K562 (cell line): Measurements from ENCODE around the gene SPDYE1. TPM values are rescaled to one million over a fixed set of nuclear protein-coding genes. Genes with fewer than 3 reads are reported as not detected.

Experiments
- ATAC-seq: fragments of 200-7000 bp; cut with Tn5 transposase; 3 replicates; pipeline ENCODE4 v1.9.1; 2020; ENCODE audit warnings: moderate library complexity
- BruUV-seq: library from RNA; stranded (reverse); fragments of 400-500 nt; replicated peaks from 2 replicates; lab custom pipeline; 2021; lab: Mats Ljungman, UMichigan
- CTCF ChIA-PET: fragments of 300-600 bp; formaldehyde crosslinking; extraction: SDS; loops from one replicate; lab custom pipeline; 2021; ENCODE audit warnings: low intra/inter-chr PET ratio; lab: Yijun Ruan, JAX
- POLR2A ChIA-PET: fragments of 300-600, 350-650 bp; sonication (Branson Sonifier 250); formaldehyde crosslinking; extraction: SDS; loops from one replicate; lab custom pipeline; 2021; ENCODE audit warnings: antibody characterized with exemption, inconsistent platforms; lab: Yijun Ruan, JAX
- DNase-seq, 4 experiments: peaks; one replicate each; pipeline versions ENCODE4 v3.0.0 to v3.0.0-alpha.2; 2011 to 2018; ENCODE audit warnings: low spot score in 3 of 4, mixed read lengths in 3 of 4; ENCODE audit errors: extremely low read depth in 1 of 4
- FAIRE-seq: peaks from 2 replicates; lab custom pipeline; 2011; peaks lifted over from hg19 to GRCh38; lab: Jason Lieb, UNC
- H2AFZ ChIP-seq: 2 replicates; pipeline ENCODE4 v1.6.0; 2011; ENCODE audit warnings: low read depth, low read length, control low read depth, inconsistent platforms
- H3K27ac ChIP-seq: fragments of 200-600 bp; 3 replicates; pipeline ENCODE4 v1.8.0; 2011; ENCODE audit warnings: low read depth, mild to moderate bottlenecking, control low read depth, inconsistent platforms, low read length, moderate library complexity, mixed read lengths; ENCODE audit errors: extremely low read depth
- H3K27me3 ChIP-seq, 2 experiments: fragments of 300-600 bp in 1 of 2; 2 replicates in 1 of 2; 3 replicates in 1 of 2; pipeline versions ENCODE4 v1.6.0 to v1.8.0; 2011; ENCODE audit warnings: inconsistent platforms in 2 of 2, low read length in 2 of 2, mild to moderate bottlenecking in 1 of 2, mixed read lengths in 1 of 2, moderate library complexity in 1 of 2; ENCODE audit not compliant: control insufficient read depth in 2 of 2, insufficient read depth in 2 of 2
- H3K36me3 ChIP-seq: fragments of 300-600 bp; 3 replicates; pipeline ENCODE4 v1.8.0; 2011; ENCODE audit warnings: mild to moderate bottlenecking, low read length, inconsistent platforms; ENCODE audit not compliant: control insufficient read depth, insufficient read depth
- H3K4me1 ChIP-seq, 2 experiments: fragments of 200-600 bp in 1 of 2; replicated peaks in 1 of 2; 2 replicates in 1 of 2; 3 replicates in 1 of 2; pipeline versions ENCODE4 v1.5.1 to v1.8.0; 2011; ENCODE audit warnings: inconsistent platforms in 2 of 2, low read length in 2 of 2, mild to moderate bottlenecking in 1 of 2, mixed read lengths in 1 of 2, moderate library complexity in 1 of 2; ENCODE audit not compliant: control insufficient read depth in 2 of 2, insufficient read depth in 2 of 2
- H3K4me2 ChIP-seq: 2 replicates; pipeline ENCODE4 v1.6.1; 2011; ENCODE audit warnings: low read length, control low read depth, inconsistent platforms, mixed read lengths; ENCODE audit not compliant: insufficient read depth
- H3K4me3 ChIP-seq: fragments of 200-600 bp; sonication (generic), shearing (Covaris generic); 2 replicates; pipeline ENCODE4 v1.5.1; 2016; ENCODE audit warnings: control low read depth, inconsistent platforms
- H3K79me2 ChIP-seq: fragments of 200-600 bp; 3 replicates; pipeline ENCODE4 v1.8.0; 2011; ENCODE audit warnings: low read length, inconsistent platforms; ENCODE audit not compliant: control insufficient read depth, insufficient read depth
- H3K9ac ChIP-seq, 2 experiments: 2 replicates each; pipeline versions ENCODE4 v1.6.0 to v1.6.1; 2011; ENCODE audit warnings: low read depth in 2 of 2, low read length in 2 of 2, control low read depth in 1 of 2, inconsistent platforms in 1 of 2, mild to moderate bottlenecking in 1 of 2, mixed read lengths in 1 of 2; ENCODE audit not compliant: insufficient read depth in 1 of 2
- H3K9me1 ChIP-seq: one replicate; pipeline ENCODE4 v1.6.0; 2011; ENCODE audit warnings: inconsistent platforms, mild to moderate bottlenecking, low read length, moderate library complexity; ENCODE audit not compliant: control insufficient read depth, insufficient read depth
- H3K9me3 ChIP-seq: replicated peaks from 2 replicates; pipeline ENCODE4 v1.5.1; 2011; ENCODE audit warnings: low read depth, low read length, inconsistent platforms; ENCODE audit not compliant: control insufficient read depth, insufficient read depth
- H4K20me1 ChIP-seq: replicated peaks from 2 replicates; pipeline ENCODE4 v1.6.1; 2011; ENCODE audit warnings: low read length, inconsistent platforms, mixed read lengths; ENCODE audit not compliant: control insufficient read depth, insufficient read depth
- C11orf30 ChIP-seq: fragments of 450-650 bp; IDR thresholded peaks from 2 replicates; pipeline ENCODE4 v1.6.1; 2016; ENCODE audit warnings: low read depth, mild to moderate bottlenecking
- ELF1 ChIP-seq: fragments of 200-800 bp; sonication (Bioruptor generic); IDR thresholded peaks from 2 replicates; pipeline ENCODE4 v1.6.1; 2016; ENCODE audit warnings: missing genetic modification characterization, missing compliant biosample characterization
- JUNB ChIP-seq: fragments of 450-650 bp; formaldehyde crosslinking; conservative IDR thresholded peaks from 2 replicates; pipeline ENCODE4 v1.4.0; 2020; ENCODE audit warnings: mild to moderate bottlenecking
- KDM5B ChIP-seq: fragments of 200-600 bp; sonication (generic); IDR thresholded peaks from 2 replicates; pipeline ENCODE4 v1.6.1; 2012; ENCODE audit warnings: low read depth, mild to moderate bottlenecking, moderate library complexity, low read length, control low read depth, inconsistent platforms; ENCODE audit not compliant: insufficient replicate concordance
- SPI1 ChIP-seq: IDR thresholded peaks from 2 replicates; pipeline ENCODE4 v1.6.1; 2011; ENCODE audit warnings: low read depth, low read length, control low read depth, borderline replicate concordance
- WHSC1 ChIP-seq: IDR thresholded peaks from one replicate; pipeline ENCODE4 v1.6.1; 2012; ENCODE audit warnings: low read length, control low read depth, inconsistent platforms
- ZBTB43 ChIP-seq: sonication (generic); formaldehyde crosslinking; IDR thresholded peaks from 2 replicates; pipeline ENCODE4 v1.8.0; 2023; ENCODE audit warnings: mild to moderate bottlenecking, missing genetic modification reagents
- WGBS: fragments of 100-300 bp; shearing (Covaris generic); methylation state at CpG from one replicate; pipeline ENCODE4 v1.1.6; 2016; ENCODE audit warnings: low coverage, mixed read lengths; ENCODE audit not compliant: insufficient coverage; ENCODE audit errors: missing lambda C conversion rate; 5-methylcytosine and 5-hydroxymethylcytosine counted together
- in situ Hi-C: fragments of 300-500 bp; cut with MboI; formaldehyde crosslinking; loops from 4 replicates; pipeline ENCODE4 v1.15.0; 2018; ENCODE audit warnings: inconsistent platforms, mixed read lengths
- intact Hi-C: fragments of 100-400 bp; cut with micrococcal nuclease; formaldehyde crosslinking; loops from 2 replicates; pipeline ENCODE4 v1.14.2; 2022
- polyA plus RNA-seq, 8 experiments: library from polyadenylated mRNA; depleted of rRNA in 4 of 8; stranded (reverse) in 5 of 8; unstranded in 3 of 8; fragments of >200 nt; fragmentation: Nextera tagmentation in 2 of 8; fragmentation: Illumina TruSeq in 1 of 8; extraction: Ambion mirVana in 2 of 8; extraction: Trizol in 1 of 8; gene quantifications; 2 replicates each; pipeline versions ENCODE4 v1.2.1 to v1.2.3, GENCODE V29; 2011 to 2014; ENCODE audit warnings: inconsistent platforms in 1 of 8, missing spikeins in 1 of 8
- total RNA-seq, 7 experiments: library from RNA; depleted of rRNA in 6 of 7; stranded (reverse); fragments of >200 nt in 6 of 7; fragmentation: Illumina TruSeq in 2 of 7; extraction: Trizol in 2 of 7; gene quantifications; 2 replicates each; pipeline versions ENCODE4 v1.2.1 to v1.2.3, GENCODE V29; 2011 to 2021; ENCODE audit warnings: low replicate concordance in 1 of 7

Gene SPDYE1
- total and polyA plus RNA-seq, 9 of the 15 experiments (the other 6 are each of a cell fraction or from before 2014, with no cell fraction given): 0.04 to 0.10 TPM; not detected in 7

DNA sequence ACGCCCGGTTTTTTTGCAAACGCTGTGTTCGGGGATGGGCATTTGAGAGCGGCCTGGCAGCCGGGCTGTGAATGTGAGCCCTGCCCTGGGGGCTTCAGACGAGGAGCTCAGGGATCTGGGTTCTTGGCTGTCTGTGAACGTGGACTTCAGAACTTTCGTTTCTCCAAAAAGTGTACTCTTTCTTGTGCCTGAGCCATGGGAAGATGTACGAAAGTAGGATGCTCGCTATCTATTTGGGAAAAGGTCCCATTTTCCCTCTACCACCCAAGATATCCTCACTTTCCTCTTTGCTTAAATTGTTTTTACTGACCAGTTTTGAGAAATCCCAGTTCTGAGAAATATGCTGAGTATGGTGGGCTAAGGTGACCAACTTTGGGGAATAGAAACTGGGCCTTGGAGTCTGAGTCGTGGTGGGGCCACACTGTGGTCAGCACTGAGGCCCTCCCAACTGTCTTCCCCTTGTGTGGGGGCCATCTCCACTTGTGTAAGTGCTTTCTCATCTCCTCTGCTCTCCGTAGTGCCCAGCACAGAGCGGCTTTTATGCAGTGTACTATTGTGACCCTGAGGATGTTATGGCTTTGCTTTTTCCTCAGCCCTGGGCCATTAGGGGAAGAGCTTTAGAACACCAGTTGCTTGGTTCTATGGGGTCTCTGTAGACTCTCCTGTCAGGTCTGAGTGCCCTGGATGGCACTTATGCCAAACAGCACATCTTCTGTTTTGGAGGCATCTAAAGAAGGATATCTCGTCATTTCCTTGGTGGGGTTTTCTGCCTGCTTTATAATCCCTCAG is 47.7 kb downstream of the SPDYE1 start:
- intact Hi-C loops: no loop called here

More for the DNA sequence above, 47.7 kb downstream of the SPDYE1 start:
- DNase-seq: peak in 3 of 4 experiments; percentile 9 to 16 (median 14)
- TF ChIP-seq SPI1 (0 out of 2 replicates have a peak, but pooled peaks have one; percentile 14), ELF1 (tag) (no peak), JUNB (CRISPR knock-in tag) (no peak), WHSC1 (no peak), KDM5B (peak; percentile 36), C11orf30 (peak; percentile 18; the same call in 1 of the 2 replicates), ZBTB43 (CRISPR knock-in tag) (no peak)
- Histone ChIP-seq H3K4me2 (peak overlapping the region; percentile 97), H3K79me2 (peaks cover 41% of the 10 kb centered on the region), H3K36me3 (peaks cover 30% of the 10 kb centered on the region; the same call in 2 of the 3 replicates), H3K9me1 (peaks cover 7% of the 10 kb centered on the region), H2AFZ (peak overlapping the region; percentile 92), H3K4me1 (peaks cover 14 to 29% of the 10 kb centered on the region in 2 experiments; a peak in 4 of 5 replicates), H3K27me3 (no peaks in the 10 kb centered on the region), H3K9me3 (no peaks in the 10 kb centered on the region), H4K20me1 (peaks cover 6% of the 10 kb centered on the region; the same call in 1 of the 2 replicates), H3K27ac (peak overlapping the region; percentile 81), H3K4me3 (peak overlapping the region; percentile 89), H3K9ac (peak overlapping the region; percentile 81 to 98)
- FAIRE-seq: no peak
- TSS peak; percentile 49 for BruUV-seq
- POLR2A ChIA-PET: no interaction called here
- in situ Hi-C loops: no loop called here
- CTCF ChIA-PET: no interaction called here
- 22% methylated on average over 15 of the region's 15 CpGs for WGBS
- ATAC-seq: peak; percentile 10; the same call in 2 of the 3 replicates
